MM.1S (cell line): ENCODE data around the gene ZNF775.
A peak's percentile ranks its signal among the peaks of the same experiment; 100 is the strongest.
"Not testable (repeated sequence)": the region's sequence is repeated elsewhere in the genome, so short reads cannot be mapped to it uniquely, and the experiment has no call there.

Experiments used
- DNase-seq: peaks from one replicate; pipeline ENCODE4 v3.0.0-alpha.2; 2015
- H2AFZ ChIP-seq: fragments of 300-600 bp; sonication (generic); 2 replicates; pipeline ENCODE4 v1.6.0; 2016; ENCODE audit warnings: antibody characterized with exemption, low read length
- H3F3A ChIP-seq: fragments of 300-600 bp; sonication (generic); 2 replicates; pipeline ENCODE4 v1.6.1; 2016; ENCODE audit warnings: mild to moderate bottlenecking, antibody characterized with exemption, low read length, moderate library complexity, mixed read lengths; ENCODE audit not compliant: insufficient read depth
- H3K27ac ChIP-seq: fragments of 300-600 bp; sonication (generic); 2 replicates; pipeline ENCODE4 v1.5.1; 2016; ENCODE audit warnings: mild to moderate bottlenecking, low read length
- H3K27me3 ChIP-seq: fragments of 300-600 bp; sonication (generic); replicated peaks from 2 replicates; pipeline ENCODE4 v1.6.0; 2016; ENCODE audit warnings: low read length; ENCODE audit not compliant: insufficient read depth
- H3K36me3 ChIP-seq: fragments of 300-600 bp; sonication (generic); replicated peaks from 2 replicates; pipeline ENCODE4 v1.6.1; 2016; ENCODE audit warnings: mild to moderate bottlenecking, low read length, mixed read lengths; ENCODE audit not compliant: insufficient read depth
- H3K4me1 ChIP-seq: fragments of 300-600 bp; sonication (generic); 2 replicates; pipeline ENCODE4 v1.6.1; 2016; ENCODE audit warnings: low read length, mixed read lengths
- H3K4me2 ChIP-seq: fragments of 300-600 bp; sonication (generic); 2 replicates; pipeline ENCODE4 v1.6.0; 2016; ENCODE audit warnings: low read depth, low read length
- H3K4me3 ChIP-seq: fragments of 300-600 bp; sonication (generic); 2 replicates; pipeline ENCODE4 v1.5.1; 2016; ENCODE audit warnings: low read length, mixed read lengths
- H3K79me2 ChIP-seq: fragments of 300-600 bp; sonication (generic); 2 replicates; pipeline ENCODE4 v1.6.1; 2016; ENCODE audit warnings: mixed run types, low read length, mixed read lengths
- H3K9ac ChIP-seq: fragments of 300-600 bp; sonication (generic); 2 replicates; pipeline ENCODE4 v1.6.1; 2016; ENCODE audit warnings: low read length, mixed read lengths
- H3K9me2 ChIP-seq: fragments of 300-600 bp; sonication (generic); replicated peaks from 2 replicates; pipeline ENCODE4 v1.6.1; 2016; ENCODE audit warnings: mild to moderate bottlenecking, low read length, mixed read lengths; ENCODE audit not compliant: insufficient read depth
- H3K9me3 ChIP-seq: fragments of 300-600 bp; sonication (generic); replicated peaks from 2 replicates; pipeline ENCODE4 v1.6.1; 2016; ENCODE audit warnings: mild to moderate bottlenecking, low read length, mixed read lengths; ENCODE audit not compliant: insufficient read depth
- H4K20me1 ChIP-seq: fragments of 300-600 bp; sonication (generic); 2 replicates; pipeline ENCODE4 v1.6.1; 2016; ENCODE audit warnings: mild to moderate bottlenecking, low read length, moderate library complexity, mixed read lengths; ENCODE audit not compliant: insufficient read depth
- CTCF ChIP-seq: fragments of 300-600 bp; sonication (generic); IDR thresholded peaks from 2 replicates; pipeline ENCODE4 v1.5.1; 2016; ENCODE audit warnings: antibody characterized with exemption, low read length, mixed read lengths
- EZH2 ChIP-seq: fragments of 300-600 bp; sonication (generic); optimal IDR thresholded peaks from 2 replicates; pipeline ENCODE3; 2017; ENCODE audit warnings: low read depth, mild to moderate bottlenecking, antibody characterized with exemption, low read length, mixed read lengths
- EZH2phosphoT487 ChIP-seq: fragments of 300-600 bp; sonication (generic); IDR thresholded peaks from 2 replicates; pipeline ENCODE4 v1.6.1; 2018; ENCODE audit warnings: antibody characterized with exemption, low read length

ZNF775 gene

DNA sequence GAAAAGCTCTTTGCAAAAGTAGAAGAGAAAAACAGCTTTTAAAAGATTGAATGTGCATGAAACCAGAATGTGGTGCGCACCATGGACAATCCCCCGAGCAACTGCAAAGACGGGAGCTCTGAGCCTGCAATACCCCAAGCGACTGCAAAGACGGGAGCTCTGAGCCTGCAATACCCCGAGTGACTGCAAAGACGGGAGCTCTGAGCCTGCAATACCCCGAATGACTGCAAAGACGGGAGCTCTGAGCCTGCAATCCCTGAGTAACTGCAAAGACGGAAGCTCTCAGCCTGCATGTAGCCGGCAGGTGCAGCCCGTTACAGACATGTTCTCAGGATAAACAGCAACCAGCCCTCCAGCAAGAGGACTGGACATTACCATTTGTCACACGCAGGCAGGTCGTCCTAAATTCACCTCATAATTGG, 6.2 kb downstream of the ZNF775 start:
- H3K79me2 ChIP-seq = peaks cover 50% of the 10 kb centered on the region
- H3K9me2 ChIP-seq = no peaks in the 10 kb centered on the region
- no peaks in the 10 kb centered on the region for H3K36me3 ChIP-seq
- H3K27ac ChIP-seq = peak overlapping the region; percentile 86
- H4K20me1 ChIP-seq = no peaks in the 10 kb centered on the region
- peak overlapping the region; percentile 93; the same call in 1 of the 2 replicates for H3K4me2 ChIP-seq
- no peaks in the 10 kb centered on the region for H3K9me3 ChIP-seq
- H3K4me3 ChIP-seq = peak overlapping the region; percentile 15; the same call in 1 of the 2 replicates
- DNase-seq = peak; percentile 30
- peaks cover 47% of the 10 kb centered on the region for H3F3A ChIP-seq
- H2AFZ ChIP-seq = no peak overlapping the region
- no peaks in the 10 kb centered on the region for H3K27me3 ChIP-seq
- H3K4me1 ChIP-seq = peaks cover 62% of the 10 kb centered on the region
- TF ChIP-seq EZH2phosphoT487 = no peak
- no peak for TF ChIP-seq EZH2
- TF ChIP-seq CTCF = no peak
- H3K9ac ChIP-seq = peak overlapping the region; percentile 49

DNA sequence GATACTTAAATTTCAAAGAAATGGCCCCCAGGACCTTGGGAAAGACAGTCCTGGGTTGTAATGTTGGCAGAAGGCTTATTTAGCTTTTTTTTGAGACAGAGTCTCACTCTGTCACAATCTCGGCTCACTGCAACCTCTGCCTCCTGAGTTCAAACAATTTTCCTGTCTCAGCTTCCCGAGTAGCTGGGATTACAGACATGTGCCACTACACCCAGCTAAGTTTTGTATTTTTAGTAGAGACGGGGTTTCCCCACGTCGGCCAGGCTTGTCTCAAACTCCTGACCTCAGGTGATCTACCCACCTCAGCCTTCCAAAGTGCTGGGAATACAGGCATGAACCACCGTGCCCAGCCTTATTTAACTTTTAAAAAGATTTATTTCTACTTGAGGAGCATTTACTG, 6.8 kb downstream of the ZNF775 start:
- DNase-seq, H3K9me2 ChIP-seq, H2AFZ ChIP-seq, H3K9me3 ChIP-seq, H3K27me3 ChIP-seq, H4K20me1 ChIP-seq, H3K36me3 ChIP-seq: not testable (repeated sequence)
- H3K79me2 ChIP-seq = peaks cover 44% of the 10 kb centered on the region
- peak overlapping the region; percentile 93 for H3K4me2 ChIP-seq
- H3K27ac ChIP-seq = peak overlapping the region; percentile 86
- H3F3A ChIP-seq = peaks cover 41% of the 10 kb centered on the region
- peak overlapping the region; percentile 15; the same call in 1 of the 2 replicates for H3K4me3 ChIP-seq
- peak overlapping the region; percentile 49 for H3K9ac ChIP-seq
- peaks cover 57% of the 10 kb centered on the region for H3K4me1 ChIP-seq

DNA sequence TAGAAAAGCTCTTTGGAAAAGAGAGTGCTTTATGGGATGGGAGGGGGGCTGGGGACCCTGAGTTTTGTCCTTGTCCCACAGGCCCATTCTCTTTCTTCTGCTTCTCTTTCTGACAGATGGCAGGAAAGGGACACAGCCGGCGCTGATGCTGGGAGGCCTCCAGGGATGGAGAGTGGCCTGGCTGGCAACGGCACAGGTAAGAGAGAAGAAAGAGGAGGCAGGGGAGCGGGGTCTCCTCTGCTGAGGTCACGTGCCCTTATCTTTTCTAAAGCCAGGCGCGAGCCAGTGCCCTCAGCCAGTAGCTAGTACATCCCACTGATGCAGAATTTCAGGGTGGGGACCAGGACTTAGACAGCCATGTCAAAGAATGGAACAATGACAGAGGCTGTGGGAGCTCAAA, 9.2 kb downstream of the ZNF775 start:
- H3K9me3 ChIP-seq = no peaks in the 10 kb centered on the region
- no peak overlapping the region for H3K4me2 ChIP-seq
- peaks cover 34% of the 10 kb centered on the region for H3K4me1 ChIP-seq
- no peaks in the 10 kb centered on the region for H3K9me2 ChIP-seq
- H3F3A ChIP-seq = peaks cover 23% of the 10 kb centered on the region
- no peak for DNase-seq
- peaks cover 21% of the 10 kb centered on the region for H3K79me2 ChIP-seq
- TF ChIP-seq CTCF = no peak
- TF ChIP-seq EZH2phosphoT487 = no peak
- no peak for TF ChIP-seq EZH2
- no peaks in the 10 kb centered on the region for H3K27me3 ChIP-seq
- no peak overlapping the region for H3K9ac ChIP-seq
- no peak overlapping the region for H3K27ac ChIP-seq
- H3K4me3 ChIP-seq = no peak overlapping the region
- no peaks in the 10 kb centered on the region for H4K20me1 ChIP-seq
- H2AFZ ChIP-seq = no peak overlapping the region
- no peaks in the 10 kb centered on the region for H3K36me3 ChIP-seq

- Histone ChIP-seq H2AFZ (no peak overlapping the region), H3K27ac (no peak overlapping the region), H3F3A (peaks cover 20% of the 10 kb centered on the region), H3K27me3 (no peaks in the 10 kb centered on the region), H3K9me2 (no peaks in the 10 kb centered on the region), H3K36me3 (no peaks in the 10 kb centered on the region), H3K9ac (no peak overlapping the region), H4K20me1 (no peaks in the 10 kb centered on the region), H3K4me1 (peaks cover 28% of the 10 kb centered on the region), H3K4me2 (no peak overlapping the region), H3K4me3 (no peak overlapping the region), H3K9me3 (no peaks in the 10 kb centered on the region), H3K79me2 (peaks cover 15% of the 10 kb centered on the region)
- DNase-seq = no peak
- no peak for TF ChIP-seq EZH2
- no peak for TF ChIP-seq CTCF
- no peak for TF ChIP-seq EZH2phosphoT487
These were observed 9.8 kb downstream of the ZNF775 start for GRCh38 chr7:150388709-150389531.
